Skeletal muscle satellite cell (primary cell): Measurements from ENCODE around the gene MTCH2.
A peak's percentile ranks its signal among the peaks of the same experiment; 100 is the strongest.

Experiments
- H3K27me3 ChIP-seq: 2 replicates; pipeline ENCODE4 v1.7.0; 2013; ENCODE audit warnings: low read length; ENCODE audit not compliant: control insufficient read depth, insufficient read depth
- H3K36me3 ChIP-seq: 2 replicates; pipeline ENCODE4 v1.7.0; 2013; ENCODE audit warnings: mild to moderate bottlenecking, control low read depth, low read length; ENCODE audit not compliant: insufficient read depth
- H3K4me1 ChIP-seq: 2 replicates; pipeline ENCODE4 v1.7.0; 2013; ENCODE audit warnings: low read length; ENCODE audit not compliant: control insufficient read depth, insufficient read depth
- H3K4me2 ChIP-seq: 2 replicates; pipeline ENCODE4 v1.7.0; 2013; ENCODE audit warnings: mild to moderate bottlenecking, low read length
- H3K4me3 ChIP-seq: 2 replicates; pipeline ENCODE4 v1.7.0; 2013; ENCODE audit warnings: low read length
- H3K9ac ChIP-seq: 2 replicates; pipeline ENCODE4 v1.7.0; 2013; ENCODE audit warnings: mild to moderate bottlenecking, low read depth, low read length, moderate library complexity
- H3K9me3 ChIP-seq: replicated peaks from 2 replicates; pipeline ENCODE4 v1.7.0; 2013; ENCODE audit warnings: mild to moderate bottlenecking, control low read depth, low read length

MTCH2 gene

GRCh38 chr11:47603295-47603694 is 39.1 kb downstream of the MTCH2 start:
- H3K36me3 ChIP-seq, result no peaks in the 10 kb centered on the region
- no peaks in the 10 kb centered on the region for H3K27me3 ChIP-seq
- no peak overlapping the region for H3K4me3 ChIP-seq
- no peak overlapping the region for H3K9ac ChIP-seq
- H3K4me1 ChIP-seq, result peaks cover 19% of the 10 kb centered on the region
- H3K9me3 ChIP-seq, result no peaks in the 10 kb centered on the region
- no peak overlapping the region for H3K4me2 ChIP-seq

- no peak overlapping the region for H3K4me2 ChIP-seq
- no peak overlapping the region for H3K9ac ChIP-seq
- no peaks in the 10 kb centered on the region for H3K36me3 ChIP-seq
- peaks cover 13% of the 10 kb centered on the region for H3K27me3 ChIP-seq
- H3K4me3 ChIP-seq, result no peak overlapping the region
- no peaks in the 10 kb centered on the region for H3K4me1 ChIP-seq
- no peaks in the 10 kb centered on the region for H3K9me3 ChIP-seq
Observed at GRCh38 chr11:47599902-47600301, 42.5 kb downstream of the MTCH2 start.

GRCh38 chr11:47595967-47596366 is 46.4 kb downstream of the MTCH2 start:
- no peaks in the 10 kb centered on the region for H3K9me3 ChIP-seq
- no peak overlapping the region for H3K4me3 ChIP-seq
- peaks cover 46% of the 10 kb centered on the region for H3K27me3 ChIP-seq
- peaks cover 6% of the 10 kb centered on the region for H3K4me1 ChIP-seq
- no peak overlapping the region for H3K4me2 ChIP-seq
- no peaks in the 10 kb centered on the region for H3K36me3 ChIP-seq
- H3K9ac ChIP-seq, result no peak overlapping the region

- Histone ChIP-seq H3K4me1 (peaks cover 6% of the 10 kb centered on the region), H3K9ac (no peak overlapping the region)
Observed at GRCh38 chr11:47595029-47595428, 47.3 kb downstream of the MTCH2 start.

GRCh38 chr11:47593934-47594855 is 48.2 kb downstream of the MTCH2 start, which contains the start of gene C1QTNF4:
TSS of gene C1QTNF4 (minus strand) at chr11:47594411. CDS start at chr11:47590810, 3,601 bp downstream.
- Histone ChIP-seq H3K9ac (no peak within 1 kb of the TSS), H3K27me3 (peaks cover 58% of the 10 kb centered on the region), H3K9me3 (no peaks in the 10 kb centered on the region), H3K4me3 (peak within 1 kb of the TSS; percentile 26), H3K4me1 (peaks cover 6% of the 10 kb centered on the region), H3K4me2 (peak within 1 kb of the TSS; percentile 60), H3K36me3 (no peaks in the 10 kb centered on the region)

More at GRCh38 chr11:47595029-47595428, 47.3 kb downstream of the MTCH2 start:
- Histone ChIP-seq H3K27me3 (peaks cover 49% of the 10 kb centered on the region), H3K36me3 (no peaks in the 10 kb centered on the region), H3K4me3 (no peak overlapping the region), H3K4me2 (no peak overlapping the region), H3K9me3 (no peaks in the 10 kb centered on the region)

- Histone ChIP-seq H3K4me3 (no peak overlapping the region), H3K9ac (no peak overlapping the region), H3K9me3 (no peaks in the 10 kb centered on the region), H3K36me3 (no peaks in the 10 kb centered on the region), H3K27me3 (peaks cover 59% of the 10 kb centered on the region), H3K4me2 (peak overlapping the region; percentile 60), H3K4me1 (peaks cover 6% of the 10 kb centered on the region)
Observed at GRCh38 chr11:47593492-47593933, 48.8 kb downstream of the MTCH2 start.

GRCh38 chr11:47592970-47593369 is 49.4 kb downstream of the MTCH2 start:
- Histone ChIP-seq H3K9ac (no peak overlapping the region), H3K9me3 (no peaks in the 10 kb centered on the region), H3K4me2 (no peak overlapping the region), H3K36me3 (no peaks in the 10 kb centered on the region), H3K4me3 (no peak overlapping the region), H3K27me3 (peaks cover 59% of the 10 kb centered on the region), H3K4me1 (peaks cover 8% of the 10 kb centered on the region)

GRCh38 chr11:47592251-47592650 is 50.1 kb downstream of the MTCH2 start:
- Histone ChIP-seq H3K9me3 (no peaks in the 10 kb centered on the region), H3K9ac (no peak overlapping the region), H3K4me3 (no peak overlapping the region), H3K27me3 (peaks cover 59% of the 10 kb centered on the region), H3K36me3 (no peaks in the 10 kb centered on the region), H3K4me1 (peaks cover 14% of the 10 kb centered on the region), H3K4me2 (no peak overlapping the region)

- Histone ChIP-seq H3K4me3 (no peak overlapping the region), H3K4me2 (no peak overlapping the region), H3K27me3 (peaks cover 59% of the 10 kb centered on the region), H3K9me3 (no peaks in the 10 kb centered on the region), H3K4me1 (peaks cover 14% of the 10 kb centered on the region), H3K9ac (no peak overlapping the region), H3K36me3 (no peaks in the 10 kb centered on the region)
Observed at GRCh38 chr11:47591764-47592163, 50.6 kb downstream of the MTCH2 start.

- Histone ChIP-seq H3K4me3 (no peak overlapping the region), H3K9ac (no peak overlapping the region), H3K36me3 (no peaks in the 10 kb centered on the region), H3K4me1 (peaks cover 14% of the 10 kb centered on the region), H3K4me2 (peak overlapping the region; percentile 45), H3K9me3 (no peaks in the 10 kb centered on the region), H3K27me3 (peaks cover 49% of the 10 kb centered on the region)
Observed at GRCh38 chr11:47589977-47590861, 52.1 kb downstream of the MTCH2 start.

GRCh38 chr11:47589584-47589976 is 52.8 kb downstream of the MTCH2 start:
- H3K36me3 ChIP-seq, result no peaks in the 10 kb centered on the region
- peaks cover 43% of the 10 kb centered on the region for H3K27me3 ChIP-seq
- peaks cover 14% of the 10 kb centered on the region for H3K4me1 ChIP-seq
- no peak overlapping the region for H3K4me3 ChIP-seq
- H3K9ac ChIP-seq, result no peak overlapping the region
- no peaks in the 10 kb centered on the region for H3K9me3 ChIP-seq
- H3K4me2 ChIP-seq, result peak overlapping the region; percentile 45
